HG03575 (cell line): ENCODE data around the gene ATP10A.
"Not testable (repeated sequence)": the region's sequence is repeated elsewhere in the genome, so short reads cannot be mapped to it uniquely, and the experiment has no call there.

Source experiments
- ATAC-seq: cut with Tn5 transposase; IDR thresholded peaks from one replicate; pipeline ENCODE4 v1.9.1; 2021; ENCODE audit not compliant: unreplicated experiment, insufficient number of reproducible peaks, low FRiP score; ENCODE audit errors: extremely low read depth

The ATP10A gene

DNA sequence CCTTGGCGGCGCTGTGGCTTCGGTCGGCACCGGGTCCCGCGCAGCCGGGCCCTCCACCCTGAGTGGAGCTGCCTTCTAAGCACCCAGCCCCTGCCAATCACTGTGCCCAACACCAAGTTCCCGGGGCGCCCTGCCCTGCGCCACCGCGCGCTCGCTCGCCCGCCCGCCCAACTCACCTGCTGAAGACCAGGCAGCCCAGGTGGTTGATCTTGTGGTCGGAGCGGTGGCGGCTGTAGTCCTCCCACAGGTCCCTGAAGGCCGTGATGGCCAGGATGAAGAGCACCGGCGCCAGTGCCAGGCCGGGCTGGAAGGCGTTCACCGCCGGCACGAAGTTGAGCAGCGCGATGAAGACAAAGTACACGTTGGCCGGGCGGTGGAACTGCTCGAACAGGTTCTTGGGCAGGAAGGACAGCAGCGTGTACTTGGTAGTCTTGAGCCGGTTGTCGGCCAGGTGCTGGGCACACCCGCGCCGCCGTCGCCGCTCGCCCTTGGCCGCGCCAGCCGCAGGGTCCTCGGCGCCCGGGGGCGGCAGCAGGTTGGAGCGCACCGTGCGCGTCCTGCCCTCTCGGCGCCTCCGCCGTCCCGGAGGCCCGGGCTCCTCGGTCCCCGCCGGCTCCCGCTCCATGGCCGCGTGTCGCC lies 536 bp downstream of the ATP10A start:
- ATAC-seq, result no peak

DNA sequence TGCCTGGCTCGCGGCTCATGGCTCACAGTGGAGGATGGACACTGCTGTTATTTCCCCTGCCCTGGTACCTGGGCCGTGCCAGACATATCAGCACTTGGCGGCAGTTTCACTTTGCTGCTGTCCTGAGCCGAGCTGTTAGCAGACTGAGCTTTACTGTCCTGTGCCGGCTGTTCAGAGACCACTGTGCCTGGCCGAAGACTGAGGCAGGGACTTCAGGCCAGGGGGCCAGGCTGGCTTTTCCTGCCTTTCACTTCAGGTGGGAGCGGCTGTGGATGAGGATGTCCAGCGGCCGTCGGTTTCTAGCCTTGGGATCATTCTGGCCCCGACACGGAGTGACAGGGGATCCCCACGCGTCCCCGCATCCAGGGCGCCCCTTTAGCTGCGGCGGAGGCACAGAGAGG lies 1.1 kb downstream of the ATP10A start:
- ATAC-seq, result no peak

DNA sequence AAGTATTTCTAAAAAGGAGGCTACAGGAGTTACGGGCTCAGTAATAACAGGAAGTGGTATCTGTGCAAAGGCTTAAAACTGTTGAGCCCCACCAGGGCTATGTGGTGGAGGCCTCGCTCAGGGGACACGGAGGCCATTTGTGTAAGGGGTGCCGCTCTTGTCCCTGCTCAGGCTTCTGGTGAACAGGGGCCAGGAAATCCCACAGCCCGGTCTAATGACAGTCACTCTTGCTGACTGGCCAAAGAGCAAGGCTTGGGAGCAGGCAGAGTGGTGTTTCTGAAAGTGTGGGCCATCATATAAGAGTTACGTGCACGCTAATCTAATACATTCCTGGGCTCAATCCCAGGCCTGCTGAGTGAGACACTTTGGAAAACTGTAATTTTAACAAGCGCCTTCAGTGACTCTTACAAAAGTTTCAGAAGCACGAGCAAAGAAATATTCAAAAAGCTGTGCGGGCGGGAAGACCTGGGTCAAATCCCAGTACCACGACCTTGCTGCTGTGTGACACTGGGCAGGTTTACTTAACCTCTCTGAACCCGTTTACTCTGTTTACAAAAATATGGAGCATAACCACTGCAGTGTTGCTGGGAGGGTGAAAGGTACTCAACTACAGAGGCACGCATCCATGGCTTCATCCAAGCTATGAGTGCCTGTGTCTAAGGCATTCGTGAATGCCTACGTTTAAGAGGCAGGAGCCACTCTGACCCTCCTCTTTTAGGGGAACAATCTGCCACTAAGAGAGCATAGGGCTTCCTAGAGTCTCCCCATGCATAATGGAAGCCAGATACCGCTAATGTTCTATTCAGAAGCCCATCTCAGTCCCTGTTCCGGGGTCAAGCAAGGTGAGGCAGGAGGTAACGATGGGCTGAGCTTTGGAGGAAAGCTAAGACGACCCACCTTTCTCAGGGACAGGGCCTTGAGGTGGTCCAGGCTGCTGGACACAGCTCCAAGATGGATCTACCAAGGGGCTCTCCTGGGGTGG lies 2.0 kb downstream of the ATP10A start:
- ATAC-seq, result no peak

GRCh38 chr15:25859838-25860645 lies 3.1 kb downstream of the ATP10A start:
- ATAC-seq, result no peak

DNA sequence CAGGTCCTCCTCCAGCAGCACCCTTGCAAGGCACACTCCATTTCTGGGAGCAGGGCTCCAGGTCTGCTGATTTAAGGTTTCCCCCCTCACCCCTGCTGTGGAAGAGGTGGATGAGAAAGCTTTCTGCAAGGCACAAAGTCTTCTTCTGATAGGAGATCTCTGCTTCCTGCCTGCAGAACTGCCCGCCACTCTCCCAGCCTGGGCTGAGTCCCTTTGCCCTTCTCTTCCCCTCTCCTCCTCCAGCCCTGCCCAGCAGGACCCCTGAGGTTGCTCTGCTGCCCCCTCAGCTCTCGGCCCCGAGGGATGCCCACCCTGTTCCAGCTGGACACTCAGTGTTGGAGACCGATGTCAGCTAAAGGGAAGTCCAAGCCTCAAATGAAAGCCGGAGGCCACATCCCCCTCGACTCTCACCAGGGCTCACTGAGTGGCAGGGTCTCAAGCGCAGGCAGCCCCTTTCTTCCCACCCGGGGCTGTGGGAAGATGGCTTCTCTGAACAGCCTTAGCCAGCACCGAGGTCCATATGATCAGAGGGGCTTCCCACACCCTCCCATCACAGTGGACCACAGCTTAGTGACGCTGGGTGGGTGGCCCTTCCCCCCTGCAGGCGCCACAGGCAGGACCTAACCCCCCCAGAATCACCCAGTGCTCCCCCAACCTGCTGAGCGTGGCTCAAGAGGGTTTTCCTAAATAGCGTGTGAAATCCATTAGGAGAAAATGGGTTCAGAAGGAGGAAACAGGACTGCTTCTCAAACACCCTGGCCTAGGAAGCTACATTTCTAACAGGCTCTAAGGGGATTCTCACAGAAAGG lies 4.0 kb downstream of the ATP10A start:
- ATAC-seq, result no peak

DNA sequence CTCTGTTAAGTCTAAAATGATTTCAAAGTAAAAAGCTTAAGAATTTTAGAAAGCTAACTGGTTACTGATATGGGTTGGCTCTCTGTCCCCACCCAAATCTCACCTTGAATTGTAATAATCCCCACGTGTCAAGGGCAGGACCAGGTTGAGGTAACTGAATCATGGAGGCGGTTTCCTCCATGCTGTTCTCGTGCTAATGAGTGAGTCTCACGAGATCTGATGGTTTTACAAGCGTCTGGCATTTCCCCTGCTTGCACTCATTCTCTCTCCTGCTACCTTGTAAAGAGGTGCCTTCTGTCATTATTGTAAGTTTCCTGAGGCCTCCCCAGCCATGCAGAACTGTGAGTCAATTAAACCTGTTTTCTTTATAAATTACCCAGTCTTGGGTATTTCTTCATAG lies 7.1 kb downstream of the ATP10A start:
- ATAC-seq, result not testable (repeated sequence)

DNA sequence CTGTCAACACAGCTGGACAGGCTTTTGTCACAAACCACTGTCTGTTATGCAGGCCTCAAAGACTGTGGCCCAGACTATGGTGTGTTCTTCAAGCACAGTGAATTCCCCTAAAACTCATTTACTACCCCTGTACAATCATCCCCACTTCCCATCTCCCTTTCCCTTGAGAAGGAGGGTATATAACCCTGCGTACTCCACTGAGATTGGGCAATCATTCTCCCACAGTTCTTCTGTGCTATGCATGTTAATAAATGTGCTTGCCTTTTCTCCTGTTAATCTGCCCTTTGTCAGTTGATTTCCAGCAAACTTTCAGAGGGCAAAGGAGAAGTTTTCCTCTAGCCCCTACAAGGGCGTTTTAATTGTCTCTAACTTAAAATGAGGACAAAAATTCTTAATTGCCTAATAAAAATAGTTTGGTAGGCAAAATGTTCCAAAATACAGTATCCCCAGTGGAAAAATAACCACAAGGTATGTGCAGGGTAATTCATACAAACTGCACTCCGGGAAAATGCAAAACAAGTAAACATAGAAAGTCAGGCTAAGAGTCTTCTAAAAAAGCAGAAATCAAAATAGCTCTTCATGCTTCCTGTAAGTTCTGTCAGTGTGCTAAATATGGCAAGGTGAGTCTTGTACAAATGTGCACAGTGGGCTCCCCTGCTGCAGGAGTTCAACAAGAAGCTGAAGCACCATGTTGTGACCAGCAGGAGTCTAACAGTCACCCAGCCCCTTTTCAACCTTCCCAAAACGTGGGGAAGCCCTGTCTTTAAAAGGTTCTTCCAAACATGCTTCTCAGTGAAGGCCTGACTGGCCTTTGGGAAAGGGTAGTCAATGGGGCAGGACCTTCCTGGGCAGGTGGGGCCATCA lies 10.2 kb downstream of the ATP10A start:
- no peak for ATAC-seq

DNA sequence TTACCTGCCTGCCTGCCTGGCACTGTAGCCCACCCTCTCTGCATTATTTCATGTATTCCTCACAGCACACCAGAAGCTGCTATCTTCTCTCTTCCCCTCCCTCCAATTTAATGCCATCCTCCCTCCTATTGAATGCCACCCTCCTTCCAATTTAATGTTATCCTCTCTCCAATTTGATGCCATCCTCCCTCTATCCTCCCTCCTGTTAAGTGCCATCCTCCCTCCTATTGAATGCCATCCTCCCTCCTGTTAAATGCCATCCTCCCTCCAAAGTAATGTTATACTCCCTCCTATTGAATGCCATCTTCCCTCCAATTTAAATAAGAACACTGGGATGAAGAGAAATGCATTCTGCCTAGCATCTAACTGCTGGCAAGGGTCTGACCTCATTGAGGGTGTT lies 11.1 kb downstream of the ATP10A start:
- ATAC-seq, result no peak

GRCh38 chr15:25850154-25851111 lies 12.7 kb downstream of the ATP10A start:
- ATAC-seq, result peak; percentile 53

- ATAC-seq, result no peak
Measured at GRCh38 chr15:25849157-25849921, 13.8 kb downstream of the ATP10A start.

DNA sequence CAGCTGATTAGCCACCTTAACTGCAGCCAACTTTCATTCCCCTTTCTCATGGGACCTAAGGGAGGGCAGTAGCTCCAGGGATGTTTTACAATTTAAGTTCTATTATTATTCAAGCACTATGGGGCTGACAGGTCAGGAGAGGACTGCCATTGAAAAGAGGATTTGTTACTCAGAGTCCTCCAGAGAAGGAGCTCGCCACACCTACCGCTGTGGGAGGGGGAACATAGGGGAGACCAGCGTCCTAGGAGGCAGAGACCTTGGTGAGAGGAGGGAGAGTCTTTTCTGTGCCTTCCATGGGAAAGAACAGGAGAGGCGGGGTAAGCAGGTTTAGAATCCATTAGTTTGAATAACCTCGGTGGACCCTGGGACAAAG lies 14.4 kb downstream of the ATP10A start:
- no peak for ATAC-seq

- no peak for ATAC-seq
Measured at GRCh38 chr15:25848325-25848724, 14.8 kb downstream of the ATP10A start.

GRCh38 chr15:25847051-25847450 lies 16.1 kb downstream of the ATP10A start:
- no peak for ATAC-seq

DNA sequence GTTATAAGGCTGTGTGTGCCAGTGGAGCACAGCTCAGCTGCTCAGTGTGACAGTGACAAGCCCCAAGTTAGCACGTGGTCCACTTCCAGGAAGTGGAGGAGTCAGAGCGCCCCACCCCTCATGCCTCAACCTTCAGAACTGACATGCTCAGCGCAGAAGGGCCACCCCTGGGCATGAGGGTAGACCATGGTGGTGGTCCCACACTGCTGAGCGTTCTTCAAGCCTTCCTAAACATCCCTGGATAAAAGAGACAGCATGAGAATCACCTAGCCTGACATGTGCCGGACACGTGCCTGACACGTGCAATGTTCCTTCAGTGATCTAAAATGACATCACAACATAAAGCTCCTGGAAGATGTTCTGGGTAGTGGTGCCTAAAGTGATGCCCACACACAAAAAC lies 16.8 kb downstream of the ATP10A start:
- ATAC-seq, result no peak

DNA sequence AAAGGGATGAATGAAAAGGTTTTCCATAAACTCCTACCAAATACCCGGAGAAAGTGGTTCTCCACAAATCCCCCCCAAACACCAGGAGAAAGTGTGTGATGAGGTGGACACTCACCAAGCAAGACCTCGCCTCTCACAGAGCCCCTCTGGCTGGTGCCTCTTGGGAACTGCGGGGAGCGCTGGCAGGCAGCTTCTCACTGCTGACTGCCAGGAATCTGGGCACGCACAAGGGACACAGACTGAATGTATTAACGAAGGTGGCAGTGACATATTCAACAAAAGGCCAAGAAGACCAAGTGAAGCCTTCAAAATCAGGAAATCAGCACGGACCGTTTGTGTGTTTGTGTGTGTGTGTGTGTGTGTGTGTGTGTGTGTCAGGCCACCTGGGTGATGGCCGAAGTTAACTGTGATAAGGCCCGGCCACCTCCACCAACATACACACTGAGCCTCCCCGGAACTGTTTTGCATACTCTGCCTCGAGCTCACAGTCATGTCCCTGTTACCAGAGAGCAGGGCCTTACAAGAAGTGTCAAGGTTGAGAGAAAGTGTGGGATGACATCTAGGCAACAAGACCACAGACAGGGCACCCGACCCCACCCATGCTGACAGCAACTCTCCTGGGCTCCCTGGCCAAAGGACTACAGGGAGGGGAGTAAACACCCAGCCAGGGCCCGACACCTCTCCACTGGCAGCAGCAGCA lies 18.0 kb downstream of the ATP10A start:
- no peak for ATAC-seq

DNA sequence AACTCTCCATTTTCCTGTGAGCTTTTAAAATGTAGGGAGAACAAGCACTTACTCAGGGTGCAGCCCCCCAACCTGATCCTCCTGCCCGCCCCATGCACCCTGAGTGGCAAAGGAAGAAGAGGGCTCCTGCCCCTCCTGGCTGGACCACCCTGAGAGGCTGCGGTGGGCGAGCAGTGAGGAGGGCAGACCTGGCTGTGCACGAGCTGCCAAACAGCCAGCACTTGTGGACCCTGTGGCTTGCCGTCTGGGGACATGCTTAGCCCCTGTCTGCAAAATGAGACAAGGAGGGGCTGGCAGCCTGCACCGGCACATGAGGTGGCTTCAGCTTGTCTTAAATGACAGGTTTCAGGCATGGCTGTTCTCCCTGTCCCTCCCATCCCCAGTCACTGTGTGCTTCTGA lies 18.6 kb downstream of the ATP10A start:
- no peak for ATAC-seq
